HEK293T (cell line): ENCODE data around the gene SNHG17.

Source experiments
- CTCF ChIA-PET: fragments of 350-600 bp; formaldehyde crosslinking; extraction: SDS; loops from one replicate; lab custom pipeline; 2021; ENCODE audit warnings: antibody characterized with exemption, inconsistent platforms; lab: Yijun Ruan, JAX
- POLR2A ChIA-PET: fragments of 350-600 bp; formaldehyde crosslinking; extraction: SDS; loops from one replicate; lab custom pipeline; 2020; ENCODE audit warnings: antibody characterized with exemption, inconsistent platforms; lab: Yijun Ruan, JAX
- DNase-seq: peaks from one replicate; pipeline ENCODE4 v3.0.0; 2012; ENCODE audit warnings: mixed read lengths; ENCODE audit errors: extremely low spot score
- ARNT ChIP-seq: fragments of 450-650 bp; IDR thresholded peaks from 2 replicates; pipeline ENCODE4 v1.6.1; 2017; ENCODE audit warnings: mild to moderate bottlenecking
- BHLHE40 ChIP-seq: fragments of 450-650 bp; IDR thresholded peaks from 2 replicates; pipeline ENCODE4 v1.6.1; 2016; ENCODE audit warnings: mild to moderate bottlenecking, moderate library complexity, borderline replicate concordance
- CTBP1 ChIP-seq: fragments of 450-650 bp; IDR thresholded peaks from 2 replicates; pipeline ENCODE4 v1.6.1; 2016; ENCODE audit warnings: borderline replicate concordance
- ELF4 ChIP-seq: fragments of 450-650 bp; IDR thresholded peaks from 2 replicates; pipeline ENCODE4 v1.6.1; 2017; ENCODE audit warnings: antibody characterized with exemption
- FOXA1 ChIP-seq: fragments of 450-650 bp; IDR thresholded peaks from 2 replicates; pipeline ENCODE4 v1.6.1; 2016; ENCODE audit warnings: mild to moderate bottlenecking
- FOXK2 ChIP-seq: fragments of 450-650 bp; IDR thresholded peaks from 2 replicates; pipeline ENCODE4 v1.6.1; 2016; ENCODE audit warnings: mild to moderate bottlenecking
- FOXM1 ChIP-seq: fragments of 450-650 bp; IDR thresholded peaks from 2 replicates; pipeline ENCODE4 v1.6.1; 2017; ENCODE audit warnings: mild to moderate bottlenecking, borderline replicate concordance
- HDGF ChIP-seq: fragments of 450-650 bp; IDR thresholded peaks from 2 replicates; pipeline ENCODE4 v1.6.1; 2017; ENCODE audit warnings: antibody characterized with exemption, borderline replicate concordance
- L3MBTL2 ChIP-seq: fragments of 450-650 bp; conservative IDR thresholded peaks from 2 replicates; pipeline ENCODE4 v1.6.1; 2016; ENCODE audit warnings: mild to moderate bottlenecking
- LEF1 ChIP-seq: fragments of 450-650 bp; IDR thresholded peaks from 2 replicates; pipeline ENCODE4 v1.6.1; 2017; ENCODE audit warnings: mild to moderate bottlenecking, borderline replicate concordance
- NFRKB ChIP-seq: fragments of 450-650 bp; IDR thresholded peaks from 2 replicates; pipeline ENCODE4 v1.6.1; 2016; ENCODE audit warnings: mild to moderate bottlenecking, moderate library complexity
- PKNOX1 ChIP-seq: fragments of 450-650 bp; IDR thresholded peaks from 2 replicates; pipeline ENCODE4 v1.6.1; 2016
- SP1 ChIP-seq: fragments of 450-650 bp; IDR thresholded peaks from 2 replicates; pipeline ENCODE4 v1.6.1; 2017
- SUZ12 ChIP-seq: fragments of 450-650 bp; IDR thresholded peaks from 2 replicates; pipeline ENCODE4 v1.6.1; 2016; ENCODE audit warnings: mild to moderate bottlenecking
- TARDBP ChIP-seq: fragments of 450-650 bp; IDR thresholded peaks from 2 replicates; pipeline ENCODE4 v1.6.1; 2016
- ZNF384 ChIP-seq: fragments of 450-650 bp; IDR thresholded peaks from 2 replicates; pipeline ENCODE4 v1.6.1; 2016

SNHG17 gene

DNA sequence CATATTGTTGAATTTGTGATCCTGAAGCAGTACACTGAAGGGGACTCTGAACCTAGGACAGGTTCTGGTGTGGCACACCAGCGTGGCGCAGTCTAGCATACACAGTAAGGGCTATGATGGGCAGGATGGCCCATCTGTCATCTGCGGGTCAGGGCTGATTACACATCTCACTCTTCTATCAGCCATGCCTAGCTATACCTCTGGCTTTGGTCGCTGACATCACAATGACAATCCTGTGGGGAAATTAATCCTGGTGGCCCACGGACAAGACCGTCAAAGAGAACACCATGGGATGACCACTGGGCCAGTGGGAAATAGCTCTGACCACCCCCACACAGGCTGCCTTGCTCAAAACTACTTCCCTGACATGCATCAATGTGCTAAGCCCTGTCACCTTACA, 2.8 kb downstream of the SNHG17 start:
- DNase-seq: no peak
- no peak for TF ChIP-seq CTBP1
- TF ChIP-seq ARNT: no peak
- no peak for TF ChIP-seq BHLHE40
- ChIA-PET POLR2A (interaction anchor here (0.9 to 4.3 kb wide), 4 partner anchors 14 to 40 kb away, joined by 3 to 110 read pairs (median 40); partner anchors contain the start of gene RALGAPB), CTCF (no interaction called here)

- DNase-seq: no peak
- ChIA-PET CTCF (no interaction called here), POLR2A (interaction anchor here (1.2 to 2.4 kb wide), 2 partner anchors 15 to 42 kb away, joined by 3 to 10 read pairs; partner anchors contain the start of gene RALGAPB)
- TF ChIP-seq SP1 (no peak), HDGF (no peak), BHLHE40 (no peak), FOXA1 (no peak)
These were observed 4.3 kb downstream of the SNHG17 start for GRCh38 chr20:38430679-38431325.

- CTCF ChIA-PET: interaction anchor here (0.9 kb wide), 1 partner anchor 16 kb away, joined by 3 read pairs; no protein-coding TSS in a partner anchor
- no peak for DNase-seq
- no peak for TF ChIP-seq FOXA1
- no peak for TF ChIP-seq ZNF384
- TF ChIP-seq CTBP1: no peak
- TF ChIP-seq SP1: no peak
- TF ChIP-seq L3MBTL2: no peak
- no peak for TF ChIP-seq HDGF
- POLR2A ChIA-PET: interaction anchor here (2.4 kb wide), 1 partner anchor 17 kb away, joined by 10 read pairs; no protein-coding TSS in a partner anchor
These were observed 5.8 kb downstream of the SNHG17 start for GRCh38 chr20:38429301-38429700.

GRCh38 chr20:38428800-38429199, 6.3 kb downstream of the SNHG17 start:
- ChIA-PET CTCF (no interaction called here), POLR2A (interaction anchor here (2.4 kb wide), 1 partner anchor 17 kb away, joined by 10 read pairs; no protein-coding TSS in a partner anchor)
- TF ChIP-seq FOXK2 (no peak), ZNF384 (no peak), PKNOX1 (no peak), ARNT (no peak), LEF1 (no peak), FOXM1 (no peak)
- DNase-seq: no peak

DNA sequence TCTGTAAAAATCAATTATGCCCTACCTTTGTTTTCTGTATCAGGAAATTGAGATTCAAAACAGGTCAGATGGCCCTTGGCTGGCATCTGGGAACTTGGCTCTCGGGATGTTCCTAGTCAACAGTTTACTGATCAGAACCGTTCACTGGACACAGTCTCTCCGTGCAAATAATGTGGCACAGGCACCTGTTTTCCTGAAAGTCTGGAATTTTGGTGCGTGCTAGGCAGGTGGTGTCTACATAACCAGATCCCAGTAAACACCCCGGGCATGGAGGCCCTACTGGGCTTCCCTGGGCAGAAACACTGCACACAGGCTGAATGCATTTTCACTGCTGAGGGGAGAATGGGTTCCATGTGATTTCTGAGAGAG, 7.5 kb downstream of the SNHG17 start:
- ChIA-PET POLR2A (interaction anchor here (2.1 kb wide), 1 partner anchor 8 kb away, joined by 6 read pairs; the partner anchor contains the start of gene SNHG17), CTCF (no interaction called here)
- DNase-seq: no peak
- TF ChIP-seq LEF1 (no peak), ARNT (no peak), PKNOX1 (no peak)

DNA sequence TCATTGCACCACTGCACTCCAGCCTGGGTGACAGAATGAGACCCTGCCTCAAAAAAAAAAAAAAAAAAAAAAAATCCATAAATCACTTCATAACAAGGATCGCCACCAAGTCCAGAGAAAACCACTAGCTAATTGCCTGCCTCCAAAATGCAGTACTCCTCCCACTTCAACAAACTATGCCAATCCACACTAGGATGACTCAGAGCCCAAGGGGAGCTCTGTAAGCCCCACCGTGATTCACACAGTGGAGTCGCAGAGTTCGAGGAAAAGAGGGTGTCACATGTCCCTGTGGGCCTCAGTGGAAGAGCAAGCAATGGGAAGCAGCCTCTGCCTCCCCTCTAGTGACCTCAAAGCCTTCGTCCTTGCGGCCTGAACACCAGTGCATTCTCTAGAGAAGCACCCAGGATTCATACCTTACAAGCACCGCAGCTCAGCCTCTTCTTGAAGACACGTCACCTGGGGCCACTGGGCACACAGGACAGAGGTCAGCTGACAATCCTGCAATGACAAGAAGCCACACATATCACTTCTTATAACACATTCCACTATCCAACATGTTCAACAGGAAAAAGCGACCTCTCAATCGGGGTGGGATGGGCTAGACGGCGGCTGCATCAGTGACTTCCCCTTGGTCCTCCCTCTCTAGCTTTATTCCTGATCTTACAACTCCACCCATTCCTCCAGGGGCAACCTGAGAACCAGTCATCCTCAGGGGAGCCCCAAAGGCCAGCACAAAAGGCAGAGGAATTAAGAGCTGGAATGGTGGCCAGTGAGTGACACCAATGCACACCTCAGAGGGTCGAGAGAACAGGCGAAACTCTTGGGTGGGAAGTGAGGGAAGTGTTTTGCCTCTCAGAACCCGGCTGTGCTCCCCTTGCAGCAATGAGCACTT, 8.9 kb downstream of the SNHG17 start:
- no peak for DNase-seq
- ChIA-PET CTCF (no interaction called here), POLR2A (interaction anchor here (1.0 to 2.1 kb wide), 3 partner anchors 8 to 20 kb away, joined by 3 to 6 read pairs (median 4); partner anchors contain the start of gene SNHG17)
- TF ChIP-seq HDGF: no peak
- TF ChIP-seq TARDBP: no peak
- TF ChIP-seq FOXA1: no peak
- no peak for TF ChIP-seq FOXK2

DNA sequence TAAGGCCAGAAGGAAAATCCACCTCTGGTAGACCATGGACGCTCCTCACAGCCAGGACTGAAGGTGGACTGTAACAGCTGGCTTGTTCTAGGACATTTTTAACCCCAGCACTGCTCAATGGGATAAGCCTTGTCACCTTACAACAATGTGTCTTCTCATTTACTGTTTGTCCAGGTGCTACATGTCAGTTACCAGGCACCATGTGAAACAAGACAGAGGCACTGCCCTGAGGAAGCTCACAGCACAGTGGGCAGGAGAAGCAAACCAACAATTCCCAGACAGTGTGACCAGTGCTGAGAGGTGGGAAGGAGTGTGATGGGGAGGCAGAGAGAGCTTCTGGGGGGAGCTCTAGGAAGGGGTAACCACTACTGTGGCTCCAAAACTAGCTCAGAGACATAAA, 10.7 kb downstream of the SNHG17 start:
- ChIA-PET CTCF (no interaction called here), POLR2A (interaction anchor here (1.0 to 2.6 kb wide), 2 partner anchors 10 to 56 kb away, joined by 3 to 25 read pairs; partner anchors contain the start of gene SNHG17)
- DNase-seq: no peak
- TF ChIP-seq NFRKB (no peak), BHLHE40 (no peak), SP1 (no peak), ZNF384 (no peak), CTBP1 (no peak), HDGF (no peak), TARDBP (no peak), ELF4 (no peak), FOXM1 (no peak), FOXA1 (no peak), SUZ12 (no peak), LEF1 (no peak), PKNOX1 (no peak), FOXK2 (no peak)
